ENCODE measurements around the gene TMEM100. TPM values are rescaled to one million over a fixed set of nuclear protein-coding genes. Genes with fewer than 3 reads are reported as not detected.
A peak's percentile ranks its signal among the peaks of the same experiment; 100 is the strongest.

Gene TMEM100, protein sequence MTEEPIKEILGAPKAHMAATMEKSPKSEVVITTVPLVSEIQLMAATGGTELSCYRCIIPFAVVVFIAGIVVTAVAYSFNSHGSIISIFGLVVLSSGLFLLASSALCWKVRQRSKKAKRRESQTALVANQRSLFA
- not detected for total RNA-seq

DNA sequence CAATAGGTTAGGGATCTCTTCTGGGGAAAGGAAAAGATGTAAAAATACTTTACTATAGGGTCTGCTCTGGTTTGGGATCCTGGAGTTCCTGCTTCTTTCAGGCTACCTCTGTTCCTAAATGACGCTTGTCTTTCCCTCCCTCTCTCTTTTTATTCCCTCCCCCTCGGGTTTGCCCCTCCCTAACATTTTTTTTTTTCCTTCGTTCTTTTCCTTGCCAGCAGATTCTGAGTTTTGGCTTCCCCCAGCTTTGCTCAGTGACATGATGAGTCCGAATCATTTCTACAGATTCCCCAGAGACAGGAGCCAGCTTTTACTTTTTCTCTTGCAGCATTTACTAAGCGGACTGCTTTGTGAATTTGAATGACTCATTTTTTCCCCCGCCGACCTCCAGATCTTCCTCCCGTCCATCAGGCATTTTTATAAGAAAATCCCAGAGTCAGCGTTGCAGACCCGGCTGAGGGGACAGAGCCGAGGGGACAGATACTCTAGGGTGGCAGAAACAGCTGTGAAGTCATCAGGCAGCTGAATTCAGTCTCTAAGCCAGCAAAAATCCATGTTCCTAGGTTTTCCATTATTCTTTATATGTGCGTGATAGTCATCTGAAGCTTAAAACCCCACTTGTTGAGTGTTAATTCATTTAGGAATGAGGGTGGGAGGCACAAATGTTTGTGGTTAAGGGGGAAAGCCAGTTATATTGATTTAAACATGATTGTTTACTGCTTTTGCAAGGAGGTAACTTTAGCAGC, at the start of gene TMEM100:
Gene TMEM100 (minus strand): TSS at position 123 of the 746 bp plus-strand sequence. CDS start 1,794 bp downstream, outside the sequence.
- peak in 2 of 3 donors; percentile 29 to 52 for DNase-seq (ENCODE audit: low read depth in 2 of 3, low spot score in 2 of 3)

GRCh38 chr17:55772086-55772485, 49.4 kb upstream of the TMEM100 start:
- DNase-seq (ENCODE audit: low read depth in 2 of 3, low spot score in 2 of 3), result no peak

GRCh38 chr17:55770196-55770870, 47.7 kb upstream of the TMEM100 start:
- DNase-seq (ENCODE audit: low read depth in 2 of 3, low spot score in 2 of 3), result peak in 2 of 3 donors; percentile 23 to 49

DNA sequence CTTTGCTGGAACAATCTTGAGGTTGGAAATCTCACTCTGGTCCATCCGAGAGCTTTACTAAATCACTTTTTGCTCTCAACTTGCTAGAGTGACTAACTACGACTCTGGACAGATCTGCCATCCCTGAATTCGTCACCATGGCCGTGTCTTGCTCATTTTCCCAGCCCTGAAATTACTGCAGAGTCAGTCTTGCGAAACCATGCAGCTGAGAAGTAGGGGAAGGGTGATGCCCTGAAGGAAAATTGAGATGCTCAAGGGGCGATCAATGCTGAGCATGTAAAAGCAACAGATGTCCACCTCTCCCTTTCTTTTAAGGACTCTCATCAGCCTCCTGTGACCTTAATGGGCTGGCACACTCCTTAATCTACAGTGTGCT, 46.9 kb upstream of the TMEM100 start:
- DNase-seq (ENCODE audit: low read depth in 2 of 3, low spot score in 2 of 3), result no peak

- DNase-seq (ENCODE audit: low read depth in 2 of 3, low spot score in 2 of 3), result no peak
Observed at GRCh38 chr17:55768936-55769624, 46.4 kb upstream of the TMEM100 start.

GRCh38 chr17:55765472-55765871, 42.8 kb upstream of the TMEM100 start:
- no peak for DNase-seq (ENCODE audit: low read depth in 2 of 3, low spot score in 2 of 3)

DNA sequence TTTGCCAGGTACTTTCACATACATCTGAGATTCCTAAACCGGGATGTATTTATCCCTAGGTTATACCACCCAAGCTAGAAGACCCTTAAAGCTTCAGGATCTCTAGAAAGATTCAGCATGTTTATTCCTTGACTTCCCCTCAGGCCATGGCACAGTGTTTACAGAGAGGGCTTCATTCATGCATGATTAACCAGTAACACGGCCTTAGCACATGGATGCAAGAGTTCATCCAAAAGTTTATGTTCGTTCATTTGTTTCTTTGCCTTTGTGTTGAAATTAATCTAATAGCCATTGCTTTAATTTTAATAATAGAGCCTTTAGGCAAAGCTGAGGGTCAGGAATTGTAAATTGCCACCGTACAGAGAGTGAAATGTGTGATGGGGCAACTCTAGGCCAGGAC, 41.9 kb upstream of the TMEM100 start:
- DNase-seq (ENCODE audit: low read depth in 2 of 3, low spot score in 2 of 3), result no peak

DNA sequence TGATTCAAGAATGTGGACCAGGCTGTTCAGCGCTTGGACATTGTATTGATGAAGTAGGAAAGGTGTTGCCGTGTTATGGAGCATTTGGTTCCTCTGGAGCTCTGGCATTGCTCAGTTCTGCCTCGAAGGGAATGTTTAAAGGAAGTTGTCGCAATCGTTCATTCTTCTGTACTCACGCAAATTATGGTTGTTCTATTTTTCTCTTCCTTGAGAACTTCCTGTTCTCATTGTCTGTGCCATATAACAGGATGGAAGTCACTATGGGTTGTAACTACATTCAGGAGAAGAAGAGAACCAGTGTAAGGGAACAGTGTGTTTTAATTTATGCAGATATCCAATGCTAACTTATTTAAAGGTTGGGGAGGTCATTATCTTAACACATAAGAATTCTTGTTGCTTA, 41.2 kb upstream of the TMEM100 start:
- DNase-seq (ENCODE audit: low read depth in 2 of 3, low spot score in 2 of 3), result no peak

- no peak for DNase-seq (ENCODE audit: low read depth in 2 of 3, low spot score in 2 of 3)
Observed at GRCh38 chr17:55762086-55762858, 39.6 kb upstream of the TMEM100 start.

- peak in 1 of 3 donors; percentile 26 for DNase-seq (ENCODE audit: low read depth in 2 of 3, low spot score in 2 of 3)
Observed at GRCh38 chr17:55760643-55761355, 38.1 kb upstream of the TMEM100 start.

GRCh38 chr17:55758171-55758570, 35.5 kb upstream of the TMEM100 start:
- no peak for DNase-seq (ENCODE audit: low read depth in 2 of 3, low spot score in 2 of 3)

DNA sequence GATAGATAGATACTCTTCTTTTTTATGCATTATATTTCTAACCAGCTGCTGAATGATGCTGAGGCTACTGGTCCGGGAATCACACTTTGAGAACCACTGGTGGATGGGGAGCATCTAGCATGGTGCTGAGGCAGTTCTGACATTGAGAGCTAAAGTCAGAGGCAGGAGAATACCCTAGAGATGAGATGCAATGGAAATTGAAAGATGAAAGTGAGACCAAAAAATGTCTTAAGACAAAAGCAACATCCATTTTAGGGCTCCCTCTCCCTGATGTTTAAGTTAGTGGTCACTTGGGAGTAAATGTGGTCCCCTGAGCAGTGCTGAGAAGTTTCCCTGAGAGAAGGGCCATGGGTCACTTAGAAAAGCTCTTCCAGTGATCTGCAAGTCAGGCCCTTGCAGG, 35.0 kb upstream of the TMEM100 start:
- no peak for DNase-seq (ENCODE audit: low read depth in 2 of 3, low spot score in 2 of 3)

- no peak for DNase-seq (ENCODE audit: low read depth in 2 of 3, low spot score in 2 of 3)
Observed at GRCh38 chr17:55756689-55757088, 34.0 kb upstream of the TMEM100 start.

DNA sequence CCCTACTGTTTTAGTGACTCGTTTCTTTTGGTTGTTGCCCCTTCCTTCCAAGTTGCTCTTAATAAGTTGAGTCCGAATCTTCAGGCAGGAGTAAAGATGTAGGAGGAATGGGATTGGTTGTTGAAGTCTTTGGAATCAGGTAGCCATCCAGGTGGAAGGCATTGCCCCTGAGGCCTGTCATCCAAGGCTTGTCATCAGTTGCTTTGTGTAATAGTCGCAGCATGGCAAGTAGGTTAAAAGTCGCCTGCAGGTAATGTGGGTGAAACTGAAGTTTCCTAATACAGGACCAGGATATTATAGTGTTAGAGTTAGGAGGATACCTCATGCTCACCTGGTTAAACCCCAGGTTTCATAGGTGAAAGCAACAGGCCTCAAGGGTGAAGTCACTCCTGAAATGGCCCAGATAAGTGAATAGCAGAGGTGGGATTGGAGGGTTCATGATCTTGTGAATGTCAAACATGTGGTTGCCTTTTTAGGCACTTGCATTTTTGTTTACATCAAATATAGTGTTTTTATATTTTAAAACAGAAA, 29.1 kb upstream of the TMEM100 start:
- no peak for DNase-seq (ENCODE audit: low read depth in 2 of 3, low spot score in 2 of 3)

DNA sequence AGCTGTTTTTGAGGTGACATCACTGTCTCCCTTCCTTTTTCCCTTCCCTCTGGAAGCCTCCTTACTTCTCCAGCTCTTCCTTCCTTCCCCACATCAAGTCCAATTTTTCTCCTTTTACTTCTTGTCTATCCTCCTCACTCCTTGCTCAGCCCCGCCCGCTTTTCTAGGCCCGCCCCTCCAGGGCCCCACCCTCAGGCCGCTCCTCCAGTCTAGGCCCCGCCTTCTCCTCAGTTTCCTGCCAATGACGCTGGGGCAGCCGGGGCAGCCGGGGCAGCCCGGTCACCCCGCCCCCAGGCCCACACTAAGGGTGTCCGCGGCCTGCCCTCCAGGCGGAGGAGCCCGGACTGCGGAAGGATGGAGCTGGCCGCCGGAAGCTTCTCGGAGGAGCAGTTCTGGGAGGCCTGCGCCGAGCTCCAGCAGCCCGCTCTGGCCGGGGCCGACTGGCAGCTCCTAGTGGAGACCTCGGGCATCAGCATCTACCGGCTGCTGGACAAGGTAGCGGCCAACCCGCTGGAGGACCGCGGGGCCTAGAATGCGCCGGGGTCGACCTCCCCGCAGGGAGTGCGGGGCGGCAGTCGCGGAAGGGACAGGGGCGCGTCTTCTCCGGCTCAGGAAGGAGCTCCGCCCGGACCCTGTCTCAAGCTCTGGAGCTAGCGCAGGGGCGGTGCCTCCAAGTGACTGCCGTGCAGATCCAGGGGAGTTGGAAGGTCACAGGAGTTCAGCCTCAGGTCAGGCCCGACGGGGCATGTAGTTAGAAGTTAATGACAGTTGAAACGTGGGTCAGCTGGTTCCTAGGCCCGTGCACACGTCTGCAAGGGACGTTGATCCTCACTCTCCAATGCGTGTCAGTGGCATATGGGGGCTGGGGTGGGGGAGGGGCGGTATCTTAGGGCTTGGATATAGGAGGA, 28.3 kb upstream of the TMEM100 start, which contains the start of gene PCTP:
Gene PCTP (plus strand): TSS at position 302 of the 908 bp plus-strand sequence. CDS start 53 bp downstream, at position 355.
- DNase-seq (ENCODE audit: low read depth in 2 of 3, low spot score in 2 of 3), result peak; percentile 19 to 89 (median 83)

DNA sequence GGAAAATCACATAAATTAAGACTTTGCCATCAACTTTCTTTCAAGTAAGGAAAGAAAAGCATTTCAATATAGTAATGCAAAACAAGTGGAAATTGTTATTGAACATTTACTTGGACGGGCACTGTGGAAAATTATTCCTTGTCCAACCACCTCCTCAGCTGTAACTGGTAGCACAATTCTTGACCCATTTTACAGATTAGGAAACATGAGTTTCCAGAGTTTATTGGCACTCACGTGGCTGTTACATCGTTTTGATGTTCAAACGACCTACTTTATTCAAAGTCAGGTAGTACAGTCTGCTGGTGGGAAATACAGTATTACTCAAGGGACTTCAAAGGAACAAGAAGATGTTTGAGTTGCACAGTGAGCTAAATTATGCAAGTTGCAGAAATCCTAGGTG, 27.3 kb upstream of the TMEM100 start:
- DNase-seq (ENCODE audit: low read depth in 2 of 3, low spot score in 2 of 3), result no peak

DNA sequence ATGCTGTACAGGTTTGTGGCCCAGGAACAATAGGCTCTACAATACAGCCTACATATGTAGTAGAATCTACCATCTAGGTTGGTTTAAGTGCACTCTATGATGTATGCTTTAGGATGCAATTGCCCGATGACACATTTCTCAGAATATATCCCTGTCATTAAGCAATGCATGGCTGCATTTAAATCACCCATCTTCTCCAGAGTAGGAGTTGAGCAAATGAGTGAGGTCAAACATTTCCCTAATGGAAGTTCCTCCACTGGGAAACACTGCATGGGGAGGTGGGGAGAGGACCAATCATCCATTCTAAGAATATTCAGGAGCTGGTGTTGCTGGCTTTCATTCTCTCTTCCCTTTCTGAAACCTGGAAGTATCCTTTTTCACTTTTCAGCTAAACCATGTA, 26.2 kb upstream of the TMEM100 start:
- DNase-seq (ENCODE audit: low read depth in 2 of 3, low spot score in 2 of 3), result no peak

DNA sequence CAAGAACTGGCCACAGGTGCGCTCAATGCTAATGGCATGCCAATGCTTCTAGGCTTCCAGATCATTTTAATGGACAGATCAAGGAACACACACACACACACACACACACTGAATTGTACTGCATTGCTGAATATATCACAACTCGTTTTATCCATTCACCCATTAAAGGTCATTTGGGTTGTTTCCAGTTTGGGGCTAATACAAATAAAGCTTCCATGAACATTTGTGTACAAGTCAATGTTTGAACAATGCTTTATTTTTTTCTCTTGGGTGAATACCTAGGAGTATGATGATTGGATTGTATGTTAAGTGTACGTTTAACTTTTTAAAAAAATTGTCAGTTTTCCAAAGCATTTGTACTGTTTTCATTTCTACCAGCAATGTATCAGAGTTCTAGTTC, 24.5 kb upstream of the TMEM100 start:
- DNase-seq (ENCODE audit: low read depth in 2 of 3, low spot score in 2 of 3), result no peak

GRCh38 chr17:55746466-55746865, 23.8 kb upstream of the TMEM100 start:
- DNase-seq (ENCODE audit: low read depth in 2 of 3, low spot score in 2 of 3), result no peak
